GM21447 (cell line): ENCODE measurements around the gene TOMM20.
"Not testable (repeated sequence)": the region's sequence is repeated elsewhere in the genome, so short reads cannot be mapped to it uniquely, and the experiment has no call there.

ENCODE experiments used
- ATAC-seq: cut with Tn5 transposase; IDR thresholded peaks from one replicate; pipeline ENCODE4 v1.9.1; 2021; ENCODE audit not compliant: unreplicated experiment

The TOMM20 gene

DNA sequence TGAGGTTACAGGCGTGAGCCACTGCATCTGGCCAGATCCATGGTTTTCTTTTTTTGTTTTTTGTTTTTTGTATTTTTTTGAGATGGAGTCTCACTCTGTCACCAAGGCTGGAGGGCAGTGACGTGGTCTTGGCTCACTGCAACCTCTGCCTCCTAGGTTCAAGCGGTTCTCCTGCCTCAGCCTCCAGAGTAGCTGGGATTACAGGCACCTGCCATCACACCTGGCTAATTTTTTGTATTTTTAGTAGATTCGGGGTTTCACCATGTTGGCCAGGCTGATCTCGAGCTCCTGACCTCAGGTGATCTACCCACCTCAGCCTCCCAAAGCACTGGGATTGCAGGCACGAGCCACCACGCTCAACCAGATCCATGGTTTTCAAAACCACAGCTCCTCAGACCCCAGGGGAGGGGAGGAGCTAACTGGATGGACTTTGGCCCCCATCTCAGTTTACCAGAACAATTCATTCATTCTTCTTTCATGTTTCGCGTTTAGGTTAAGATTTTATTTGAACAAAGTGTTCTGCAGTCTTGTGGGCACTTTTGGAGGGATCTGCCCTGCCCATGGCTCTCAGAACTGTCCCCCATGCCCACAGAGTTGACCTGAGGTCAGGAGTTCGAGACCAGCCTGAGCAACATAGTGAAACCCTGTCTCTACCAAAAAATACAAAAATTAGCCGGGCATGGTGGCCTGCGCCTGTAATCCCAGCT is 43.1 kb downstream of the TOMM20 start:
- ATAC-seq: not testable (repeated sequence)

DNA sequence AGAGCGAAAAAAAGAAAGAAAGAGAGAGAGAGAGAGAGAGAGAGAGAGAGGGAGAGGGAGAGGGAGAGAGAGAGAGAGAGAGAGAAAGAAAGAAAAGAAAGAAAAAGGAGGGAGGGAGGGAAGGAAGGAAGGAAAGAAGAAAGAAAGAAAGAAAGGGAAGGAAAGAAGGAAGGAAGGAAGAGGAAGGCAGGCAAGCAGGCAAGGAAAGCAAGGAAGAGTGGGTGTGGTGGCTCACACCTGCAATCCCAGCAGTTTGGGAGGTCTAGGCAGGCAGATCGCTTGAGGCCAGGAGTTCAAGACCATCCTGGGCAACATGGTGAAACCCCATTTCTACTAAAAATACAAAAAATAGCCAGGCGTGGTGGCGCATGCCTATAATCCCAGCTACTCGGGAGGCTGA is 47.8 kb downstream of the TOMM20 start:
- not testable (repeated sequence) for ATAC-seq

DNA sequence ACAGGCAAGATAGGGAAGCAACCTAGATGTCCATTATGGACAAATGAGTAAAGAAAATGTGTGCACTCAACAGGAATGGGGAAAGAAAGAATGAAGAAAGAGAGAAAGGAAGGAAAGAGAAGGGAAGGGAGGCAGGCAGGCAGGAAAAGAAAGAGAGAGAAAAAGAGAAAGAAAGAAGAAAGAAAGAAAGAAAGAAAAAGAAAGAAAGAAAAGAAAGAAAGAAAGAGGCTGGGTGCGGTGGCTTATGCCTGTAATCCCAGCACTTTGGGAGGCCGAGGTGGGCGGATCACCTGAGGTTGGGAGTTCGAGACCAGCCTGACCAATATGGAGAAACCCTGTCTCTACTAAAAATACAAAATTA is 48.4 kb downstream of the TOMM20 start:
- ATAC-seq: not testable (repeated sequence)

DNA sequence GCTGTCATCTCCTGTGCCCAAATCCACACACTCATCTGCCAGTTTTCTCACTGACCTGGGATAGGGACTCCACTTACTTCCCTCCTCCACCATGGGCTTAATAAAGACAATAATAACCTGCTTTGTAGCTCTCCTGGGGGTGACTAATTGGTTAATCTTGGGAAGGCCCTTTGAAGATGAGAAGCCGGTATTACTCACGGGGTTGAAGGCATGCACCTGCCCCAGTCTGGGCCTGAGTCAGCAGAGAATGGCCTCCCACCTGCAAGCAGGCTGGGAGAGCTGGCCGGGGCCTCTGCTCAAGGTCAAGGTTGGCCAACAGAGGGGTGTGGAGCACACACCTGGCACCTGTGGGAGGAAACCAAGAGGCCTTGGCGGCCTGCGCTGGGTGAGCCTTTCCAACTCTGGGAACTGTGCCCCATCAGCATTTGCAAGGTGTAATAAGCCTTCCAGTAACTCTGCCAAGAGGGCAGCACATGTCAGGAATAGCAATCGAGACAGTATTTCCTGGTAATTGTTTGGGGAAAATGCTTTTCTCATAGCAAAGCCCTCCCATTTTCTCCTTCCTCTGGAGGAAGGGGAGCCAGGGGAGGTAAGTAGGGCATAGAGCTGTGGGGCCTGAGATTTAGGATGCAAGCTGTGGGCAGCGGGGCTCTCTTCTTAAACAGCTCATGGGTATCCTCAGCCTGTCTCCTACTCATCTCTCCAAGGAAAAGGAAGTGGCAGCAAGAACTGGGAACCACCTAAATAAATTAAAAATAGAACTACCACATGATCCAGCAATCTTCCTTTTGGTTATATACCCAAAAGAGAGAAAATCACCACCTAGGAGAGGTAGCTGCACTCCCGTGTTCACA is 49.0 kb downstream of the TOMM20 start:
- ATAC-seq: no peak

DNA sequence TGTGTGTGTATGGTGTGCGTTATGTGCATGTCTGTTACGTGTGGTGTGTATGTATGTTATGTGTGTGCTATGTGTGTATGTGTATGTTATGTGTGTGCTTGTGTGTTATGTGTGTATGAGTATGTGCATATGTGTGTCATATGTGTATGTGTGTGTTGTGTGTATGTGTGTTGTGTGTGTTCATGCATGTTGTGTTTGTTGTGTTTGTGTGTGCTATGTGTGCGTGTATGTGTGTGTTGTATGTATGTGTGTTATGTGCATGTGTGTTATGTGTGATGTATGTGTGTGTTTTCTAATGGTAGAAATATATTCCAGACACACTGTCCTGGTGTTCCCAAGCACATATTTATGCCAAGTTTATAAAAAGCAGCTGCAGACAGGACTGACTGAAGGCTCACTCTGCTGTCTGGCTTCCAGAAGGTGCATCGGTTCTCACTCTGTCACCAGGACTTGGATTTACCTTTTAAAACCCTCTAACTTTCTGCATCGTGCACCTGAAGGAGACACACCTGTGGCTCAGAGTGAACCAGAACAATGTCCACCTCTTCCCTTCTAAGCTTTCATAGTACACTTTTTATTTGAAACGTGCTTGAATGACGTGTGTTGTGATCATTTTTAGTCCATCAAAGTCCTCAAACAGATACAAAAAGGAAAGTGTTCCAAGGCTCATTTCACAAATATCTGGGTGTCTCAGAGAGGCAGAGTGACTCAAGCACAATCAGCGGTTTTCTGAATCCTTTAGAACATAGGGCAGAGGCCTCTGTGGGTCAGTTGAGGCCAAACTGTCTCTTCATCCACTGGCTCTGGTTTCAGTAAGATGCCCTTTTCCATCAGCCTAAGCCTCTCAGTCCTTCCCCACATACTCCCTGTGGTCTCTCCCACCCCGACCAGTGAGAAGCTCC is 49.9 kb downstream of the TOMM20 start:
- ATAC-seq: no peak

DNA sequence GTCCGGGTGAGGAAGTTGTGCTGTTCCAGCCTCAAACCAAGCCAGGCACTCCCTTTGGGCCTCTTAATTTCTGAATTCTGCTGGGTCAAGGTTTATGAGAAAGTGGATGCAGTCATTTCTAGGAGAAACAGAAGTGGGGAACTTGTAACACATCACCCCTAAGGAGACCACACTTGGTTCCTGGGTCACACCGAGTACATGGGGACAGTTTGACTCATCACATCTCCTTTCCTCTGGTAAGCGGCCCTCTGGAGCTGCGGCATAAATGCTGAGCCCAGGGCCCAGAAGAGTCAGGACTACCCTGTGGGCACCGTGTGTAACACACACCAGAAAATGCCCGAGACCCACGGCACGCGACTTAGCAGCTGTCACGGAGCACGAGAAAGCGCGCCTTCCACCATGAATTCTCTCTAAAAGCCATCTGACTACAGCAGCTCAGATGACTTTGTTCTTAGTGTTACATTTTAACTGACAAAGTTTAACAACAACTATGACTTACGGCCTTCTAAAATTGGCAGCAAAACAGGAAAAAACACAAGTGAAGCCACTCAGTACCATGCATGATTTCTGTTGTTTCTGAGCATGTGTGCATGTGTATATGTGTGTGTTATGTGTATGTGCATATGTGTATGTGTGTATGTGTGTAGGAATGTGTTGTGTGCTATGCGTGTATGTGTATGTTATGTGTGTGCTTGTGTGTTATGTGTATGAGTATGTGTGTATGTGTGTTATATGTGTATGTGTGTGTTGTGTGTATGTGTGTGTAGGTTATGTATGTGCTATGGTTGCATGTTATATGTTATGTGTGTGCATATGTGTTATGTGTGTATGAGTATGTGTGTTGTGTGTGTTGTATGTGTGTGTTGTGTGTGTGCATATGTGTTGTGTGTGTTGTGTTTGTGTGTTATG is 50.8 kb downstream of the TOMM20 start:
- peak; percentile 33 for ATAC-seq

DNA sequence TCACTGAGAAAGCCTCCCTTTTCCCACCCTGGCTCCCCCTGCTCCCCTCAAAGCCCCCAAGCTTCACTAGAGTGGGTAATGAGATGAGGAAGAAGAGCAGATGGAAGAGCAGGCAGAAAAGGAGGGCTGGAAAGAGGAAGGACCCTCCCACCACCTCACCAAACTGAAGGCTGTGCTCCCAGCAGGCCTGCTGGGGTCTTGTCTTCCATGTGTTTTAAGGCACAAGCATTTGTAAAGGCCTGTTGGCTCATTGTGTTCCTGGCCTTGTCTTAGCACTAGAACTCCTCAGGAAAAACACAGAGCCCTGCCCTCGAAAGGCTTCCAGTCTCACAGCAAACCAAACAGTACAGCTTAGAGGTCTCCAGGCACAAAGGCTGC is 51.5 kb downstream of the TOMM20 start:
- ATAC-seq: no peak

DNA sequence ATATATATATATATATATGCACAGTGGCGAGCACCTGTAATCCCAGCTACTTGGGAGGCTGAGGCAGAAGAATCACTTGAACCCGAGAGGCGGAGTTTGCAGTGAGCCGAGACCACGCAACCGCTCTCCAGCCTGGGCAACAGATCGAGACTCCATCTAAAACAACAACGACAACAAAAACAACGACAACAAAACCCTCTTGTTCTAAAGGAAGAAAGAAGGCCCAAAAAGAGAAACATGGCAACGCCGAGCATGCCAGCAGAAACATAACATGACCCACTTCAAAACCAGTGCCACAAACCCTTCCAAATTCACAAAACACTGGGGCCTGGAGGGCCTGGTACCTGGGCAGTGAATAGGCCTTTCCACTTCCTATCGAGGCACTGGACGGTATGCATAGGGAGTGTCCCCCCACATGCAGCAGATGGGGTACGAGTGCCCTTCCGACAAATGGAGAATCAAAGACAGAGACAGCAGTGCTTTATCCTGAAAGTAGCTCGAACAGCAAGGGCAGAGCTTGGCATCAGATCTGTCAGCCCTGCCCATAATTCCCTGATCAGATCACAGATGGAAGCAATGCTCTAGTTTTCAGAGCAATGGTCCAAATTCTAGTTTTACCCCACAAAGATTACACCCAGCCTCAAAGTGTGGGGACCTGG is 52.0 kb downstream of the TOMM20 start:
- no peak for ATAC-seq

DNA sequence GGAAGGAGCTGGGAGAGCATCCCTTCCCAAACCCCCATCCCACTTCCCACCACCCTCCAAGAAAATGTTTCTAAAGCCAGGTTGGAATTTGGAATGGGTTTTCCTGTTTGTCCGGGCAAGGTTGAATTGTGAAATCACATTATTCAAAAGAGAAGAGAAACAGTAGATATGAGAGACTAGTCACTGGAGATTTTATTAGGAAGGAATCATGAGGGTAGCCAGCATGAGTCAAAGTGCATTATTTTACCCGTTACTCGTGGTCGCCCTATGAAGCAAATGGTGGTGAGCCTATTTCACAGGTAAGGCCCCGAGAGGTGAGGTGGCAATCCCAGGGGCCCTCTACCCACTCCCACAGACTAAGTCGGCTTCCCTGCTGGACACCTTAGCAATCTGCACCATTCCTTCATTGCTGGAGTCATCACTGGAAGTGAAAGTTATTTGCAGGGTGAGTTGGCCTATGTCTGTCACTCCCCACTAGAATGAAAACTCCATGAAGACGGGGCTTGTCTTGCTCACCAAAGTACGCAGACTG is 52.8 kb downstream of the TOMM20 start:
- no peak for ATAC-seq

DNA sequence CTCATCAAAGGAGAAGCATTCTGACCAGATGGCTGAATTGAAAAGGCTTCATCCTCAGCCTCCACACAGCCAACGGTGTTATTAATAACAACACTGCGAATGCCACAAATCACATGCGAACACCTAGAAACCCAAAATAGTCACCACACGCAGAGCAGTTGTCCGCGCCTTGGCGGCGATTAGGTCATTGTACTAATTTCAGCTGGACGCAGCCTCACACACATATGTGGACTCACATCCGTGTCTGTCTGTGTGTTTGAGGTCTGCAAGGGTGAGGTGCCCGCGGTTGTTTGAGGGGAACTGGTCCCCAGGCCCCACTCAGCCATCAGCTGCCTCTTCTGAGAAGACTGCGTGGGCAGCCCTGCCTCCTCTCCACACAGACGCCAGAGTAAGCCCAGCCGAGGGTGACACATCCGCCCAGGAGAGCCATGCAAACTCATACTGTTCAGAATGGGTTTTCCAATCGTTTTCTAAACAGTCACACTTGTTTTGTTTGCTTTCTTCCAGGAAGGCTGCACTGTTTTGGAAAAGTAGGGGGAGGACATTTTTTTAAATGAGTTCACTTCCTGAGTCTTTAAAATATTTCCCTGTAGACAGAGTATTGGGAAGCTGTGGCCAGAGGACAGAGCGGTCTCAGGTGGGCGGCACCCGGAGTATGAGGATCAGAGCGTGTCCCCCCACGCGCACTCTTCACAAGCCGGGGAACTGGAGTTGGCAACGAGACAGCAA is 53.4 kb downstream of the TOMM20 start:
- ATAC-seq: peak; percentile 58

DNA sequence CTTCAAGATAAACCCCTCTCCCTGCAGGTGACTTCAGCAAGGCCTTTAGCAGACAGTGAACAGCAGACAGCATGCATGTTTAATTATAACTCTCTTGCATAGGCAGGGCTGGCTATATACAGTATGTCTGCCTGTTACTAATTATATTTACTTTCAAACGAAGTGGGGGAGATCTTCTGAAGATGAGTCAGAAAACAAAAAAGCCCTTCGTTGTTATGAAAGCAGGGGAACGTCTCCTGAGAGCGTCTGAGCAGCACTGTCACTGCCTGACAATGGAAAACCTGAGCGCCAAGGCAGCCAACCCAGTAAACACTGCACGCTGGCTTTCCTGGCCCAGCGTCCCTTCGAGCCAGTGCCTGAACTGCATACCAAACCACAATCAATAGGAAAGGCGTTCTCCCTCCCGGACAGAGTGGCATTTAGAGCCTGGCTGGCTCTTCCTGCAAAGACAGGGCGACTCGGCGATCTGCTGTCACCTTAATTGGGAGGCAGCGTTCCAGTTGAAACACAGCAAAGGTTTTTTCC is 54.1 kb downstream of the TOMM20 start:
- ATAC-seq: peak; percentile 39

DNA sequence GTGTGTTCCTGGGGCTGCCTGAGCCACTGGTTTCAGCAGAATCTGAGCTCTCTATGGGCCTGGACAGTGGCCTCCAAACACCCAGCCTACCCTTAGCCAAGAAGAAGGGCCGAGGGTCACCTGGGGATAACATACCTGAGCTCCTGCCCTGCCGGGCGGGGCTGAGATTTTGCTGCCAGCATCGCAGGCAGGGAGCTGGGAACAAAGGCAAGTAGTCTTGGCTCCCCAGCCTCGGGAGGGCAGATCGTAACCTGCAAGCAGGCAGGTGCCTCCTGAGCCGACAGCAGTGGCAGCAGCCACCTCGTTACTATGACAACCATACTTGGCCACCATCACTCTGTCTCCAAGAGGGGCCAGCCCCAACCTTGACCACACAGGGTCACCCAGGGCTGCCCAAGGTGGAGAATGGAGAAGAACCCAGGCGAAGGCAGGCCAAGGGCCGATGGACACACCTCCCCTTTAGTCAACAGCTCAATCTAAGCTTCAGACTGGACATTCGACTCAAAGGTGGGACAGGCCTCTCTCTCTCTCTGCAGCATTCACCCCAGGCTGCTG is 54.6 kb downstream of the TOMM20 start:
- no peak for ATAC-seq

DNA sequence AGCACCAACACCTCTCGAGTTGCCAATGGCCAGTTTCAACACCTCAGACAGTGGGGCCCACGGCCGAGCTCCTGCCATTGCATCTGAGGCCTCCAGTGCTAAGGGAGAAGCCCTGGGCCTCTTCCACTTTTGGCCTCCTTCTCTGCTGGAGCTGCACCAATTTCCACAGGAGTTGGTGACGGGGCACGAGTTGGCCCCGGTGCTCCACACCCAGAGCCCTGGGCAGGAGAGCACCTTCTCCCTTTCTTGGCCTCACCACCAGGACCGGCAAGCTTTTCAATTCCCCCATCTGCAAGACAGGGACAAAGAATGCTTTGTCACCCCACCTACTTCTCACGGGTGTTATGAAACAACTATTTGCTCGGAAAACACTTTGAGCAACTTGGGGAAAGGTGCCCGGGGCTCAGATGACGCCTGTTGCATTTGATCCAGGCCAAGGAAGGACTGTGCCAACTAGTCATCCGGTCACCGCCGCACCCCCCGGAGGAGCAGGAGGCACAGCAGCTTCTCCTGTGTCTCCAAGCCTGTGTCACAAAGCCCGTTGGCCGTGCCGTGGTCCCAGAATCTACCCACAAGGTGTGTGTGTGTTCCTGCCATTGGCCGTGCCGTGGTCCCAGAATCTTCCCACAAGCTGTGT is 55.2 kb downstream of the TOMM20 start:
- no peak for ATAC-seq

DNA sequence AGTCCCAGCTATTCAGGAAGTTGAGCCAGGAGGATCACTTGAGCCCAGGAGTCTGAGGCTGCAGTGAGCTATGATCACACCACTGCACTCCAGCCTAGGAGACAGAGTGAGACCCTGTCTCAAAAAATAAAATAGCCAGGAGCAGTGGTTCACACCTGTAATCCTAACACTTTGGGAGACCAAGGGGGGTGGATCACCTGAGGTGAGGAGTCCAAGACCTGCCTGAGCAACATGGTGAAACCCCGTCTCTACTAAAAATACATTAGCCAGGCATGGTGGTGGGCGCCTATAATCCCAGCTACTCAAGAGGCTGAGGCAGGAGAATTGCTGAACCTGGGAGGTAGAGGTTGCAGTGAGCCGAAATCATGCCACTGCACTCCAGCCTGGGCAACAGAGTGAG is 56.1 kb downstream of the TOMM20 start:
- not testable (repeated sequence) for ATAC-seq

DNA sequence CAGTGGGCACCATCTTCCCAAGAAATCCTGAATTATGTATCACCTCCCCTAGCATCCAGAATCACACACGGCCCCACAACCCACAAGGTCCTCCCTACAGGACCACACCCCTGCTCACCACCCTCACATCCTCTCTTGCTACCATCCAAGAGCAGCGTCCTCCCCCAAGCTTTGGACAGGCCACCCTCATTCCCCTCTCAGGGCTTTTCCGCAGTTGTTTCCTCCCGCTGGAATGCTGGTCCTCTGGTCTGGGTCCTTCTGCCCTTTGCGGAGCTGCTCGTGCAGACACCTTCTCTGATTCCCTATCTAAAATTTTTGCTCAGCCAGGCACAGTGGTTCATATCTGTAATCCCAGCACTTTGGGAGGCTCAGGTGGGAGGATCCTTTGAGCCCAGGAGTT is 56.5 kb downstream of the TOMM20 start:
- ATAC-seq: no peak

DNA sequence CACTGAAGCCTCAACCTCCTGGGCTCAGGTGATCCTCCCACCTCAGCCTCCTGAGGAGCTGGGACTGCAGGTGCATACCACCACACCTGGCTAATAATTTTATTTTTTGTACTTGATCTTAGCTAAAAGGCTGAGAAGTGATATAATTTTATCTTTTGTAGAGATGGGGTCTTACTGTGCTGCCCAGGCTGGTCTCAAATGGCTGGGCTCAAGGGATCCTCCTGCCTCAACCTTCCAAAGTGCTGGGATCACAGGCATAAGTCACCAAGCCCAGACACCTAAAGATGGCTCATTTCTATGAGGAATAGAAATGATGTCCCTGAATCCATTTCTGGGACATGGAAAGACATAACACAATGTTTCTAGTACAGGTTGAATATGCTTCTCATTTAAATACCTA is 57.8 kb downstream of the TOMM20 start:
- ATAC-seq: no peak

DNA sequence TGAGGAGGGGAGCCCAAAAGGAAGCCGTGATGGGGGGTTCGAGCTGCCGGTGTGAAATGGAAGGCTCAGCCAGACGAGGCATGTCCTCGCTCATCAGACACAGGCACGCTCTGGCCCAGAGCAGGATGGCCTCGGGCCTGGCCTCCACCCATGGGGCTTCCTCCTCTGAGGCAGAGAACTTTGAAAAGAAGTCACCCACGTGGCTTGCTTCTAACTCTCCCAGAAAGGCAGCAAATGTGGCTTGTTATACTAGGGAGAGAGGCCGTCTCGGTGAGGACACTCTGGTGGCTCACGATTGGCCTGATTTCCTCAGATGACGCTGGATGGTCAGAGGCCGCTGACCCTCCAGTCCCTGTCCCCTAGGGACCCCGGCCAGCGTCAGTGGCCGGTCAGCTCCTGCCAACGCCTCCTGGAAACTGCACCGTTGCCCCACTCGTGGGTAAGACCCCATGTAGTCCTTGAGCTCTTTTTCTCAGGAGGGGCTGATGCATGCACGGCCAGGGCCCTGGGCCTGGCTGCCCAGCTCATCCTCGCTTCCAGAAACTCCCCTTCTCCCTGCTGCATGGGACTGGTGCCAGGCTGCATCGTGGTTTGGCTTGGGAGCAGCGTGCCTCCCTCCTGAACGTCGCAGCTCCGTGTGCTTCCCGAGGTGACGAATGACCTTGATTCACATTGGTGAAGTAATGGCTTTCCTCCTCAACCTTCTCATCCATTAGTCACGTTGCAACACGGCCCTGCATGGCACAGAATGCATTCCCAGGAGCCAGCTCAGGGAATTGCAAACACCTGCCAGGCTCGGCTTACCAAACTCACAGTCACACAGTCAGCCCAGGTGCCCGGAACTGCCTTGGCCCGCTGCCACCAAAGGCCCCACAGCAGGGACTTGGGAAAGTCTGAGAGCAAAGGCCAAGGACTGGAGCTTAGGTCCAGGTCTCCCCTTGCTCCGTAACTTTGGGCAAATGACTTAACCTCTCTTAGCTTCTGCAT is 58.8 kb downstream of the TOMM20 start:
- no peak for ATAC-seq
